ENCODE results near the gene CEP112. TPM values are rescaled to one million over a fixed set of nuclear protein-coding genes. Genes with fewer than 3 reads are reported as not detected.

The CEP112 gene
- total and polyA plus RNA-seq, 9 of the 15 experiments (the other 6 are each of a cell fraction or from before 2014, with no cell fraction given) = 0.84 TPM; not detected in 8

DNA sequence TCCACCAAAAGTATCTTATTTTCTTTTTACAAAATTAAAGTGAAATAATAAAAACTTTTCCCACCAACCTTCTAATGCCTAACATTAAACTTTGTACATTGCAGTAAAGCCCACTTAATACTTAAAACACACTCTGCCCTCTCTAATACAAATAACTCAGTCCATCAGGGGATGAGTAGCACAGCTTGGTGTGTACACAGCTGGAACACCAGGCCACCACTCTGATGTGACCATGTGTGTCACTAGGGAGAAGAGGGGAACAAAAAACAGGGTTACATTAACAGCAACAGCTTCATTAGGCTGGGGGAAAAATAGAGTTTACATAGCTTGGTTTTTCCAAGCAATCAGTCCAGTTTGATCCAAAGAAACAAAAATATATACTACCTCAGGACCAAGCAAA lies 295.0 kb downstream of the CEP112 start (continued):
- TF ChIP-seq, protein P1, sequence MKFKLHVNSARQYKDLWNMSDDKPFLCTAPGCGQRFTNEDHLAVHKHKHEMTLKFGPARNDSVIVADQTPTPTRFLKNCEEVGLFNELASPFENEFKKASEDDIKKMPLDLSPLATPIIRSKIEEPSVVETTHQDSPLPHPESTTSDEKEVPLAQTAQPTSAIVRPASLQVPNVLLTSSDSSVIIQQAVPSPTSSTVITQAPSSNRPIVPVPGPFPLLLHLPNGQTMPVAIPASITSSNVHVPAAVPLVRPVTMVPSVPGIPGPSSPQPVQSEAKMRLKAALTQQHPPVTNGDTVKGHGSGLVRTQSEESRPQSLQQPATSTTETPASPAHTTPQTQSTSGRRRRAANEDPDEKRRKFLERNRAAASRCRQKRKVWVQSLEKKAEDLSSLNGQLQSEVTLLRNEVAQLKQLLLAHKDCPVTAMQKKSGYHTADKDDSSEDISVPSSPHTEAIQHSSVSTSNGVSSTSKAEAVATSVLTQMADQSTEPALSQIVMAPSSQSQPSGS (CRISPR knock-in tag; IDR thresholded peaks at IDR 0.05) = no peak
- TF ChIP-seq ZNF699 (CRISPR knock-in tag; IDR thresholded peaks at IDR 0.05; ENCODE audit: insufficient replicate concordance) (no peak), PTBP1 (IDR thresholded peaks at IDR 0.05; ENCODE audit: low read depth, low read length) (no peak), KDM2B (CRISPR knock-in tag; IDR thresholded peaks at IDR 0.05) (no peak)
- TF ChIP-seq, protein P2, sequence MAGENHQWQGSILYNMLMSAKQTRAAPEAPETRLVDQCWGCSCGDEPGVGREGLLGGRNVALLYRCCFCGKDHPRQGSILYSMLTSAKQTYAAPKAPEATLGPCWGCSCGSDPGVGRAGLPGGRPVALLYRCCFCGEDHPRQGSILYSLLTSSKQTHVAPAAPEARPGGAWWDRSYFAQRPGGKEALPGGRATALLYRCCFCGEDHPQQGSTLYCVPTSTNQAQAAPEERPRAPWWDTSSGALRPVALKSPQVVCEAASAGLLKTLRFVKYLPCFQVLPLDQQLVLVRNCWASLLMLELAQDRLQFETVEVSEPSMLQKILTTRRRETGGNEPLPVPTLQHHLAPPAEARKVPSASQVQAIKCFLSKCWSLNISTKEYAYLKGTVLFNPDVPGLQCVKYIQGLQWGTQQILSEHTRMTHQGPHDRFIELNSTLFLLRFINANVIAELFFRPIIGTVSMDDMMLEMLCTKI (IDR thresholded peaks at IDR 0.05; ENCODE audit: partially characterized antibody) = no peak

DNA sequence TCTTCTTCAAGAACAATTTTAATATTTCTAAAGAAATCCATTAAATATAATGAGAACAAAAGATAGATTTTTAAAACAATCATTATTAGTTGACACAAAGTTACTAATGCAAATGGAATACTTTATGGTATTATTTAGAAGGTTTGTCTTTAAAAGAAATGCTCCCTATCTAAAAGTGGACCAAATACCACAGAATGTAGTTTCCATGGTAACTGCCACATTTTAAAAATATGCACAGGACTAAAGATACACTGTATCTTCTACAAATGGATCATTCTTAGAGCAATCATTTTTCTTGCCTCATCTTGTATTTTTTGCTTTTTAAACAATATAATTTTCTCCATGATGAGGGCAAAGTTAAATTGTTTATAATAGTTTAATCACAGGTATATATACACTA lies 296.0 kb downstream of the CEP112 start:
- TF ChIP-seq, protein P3, sequence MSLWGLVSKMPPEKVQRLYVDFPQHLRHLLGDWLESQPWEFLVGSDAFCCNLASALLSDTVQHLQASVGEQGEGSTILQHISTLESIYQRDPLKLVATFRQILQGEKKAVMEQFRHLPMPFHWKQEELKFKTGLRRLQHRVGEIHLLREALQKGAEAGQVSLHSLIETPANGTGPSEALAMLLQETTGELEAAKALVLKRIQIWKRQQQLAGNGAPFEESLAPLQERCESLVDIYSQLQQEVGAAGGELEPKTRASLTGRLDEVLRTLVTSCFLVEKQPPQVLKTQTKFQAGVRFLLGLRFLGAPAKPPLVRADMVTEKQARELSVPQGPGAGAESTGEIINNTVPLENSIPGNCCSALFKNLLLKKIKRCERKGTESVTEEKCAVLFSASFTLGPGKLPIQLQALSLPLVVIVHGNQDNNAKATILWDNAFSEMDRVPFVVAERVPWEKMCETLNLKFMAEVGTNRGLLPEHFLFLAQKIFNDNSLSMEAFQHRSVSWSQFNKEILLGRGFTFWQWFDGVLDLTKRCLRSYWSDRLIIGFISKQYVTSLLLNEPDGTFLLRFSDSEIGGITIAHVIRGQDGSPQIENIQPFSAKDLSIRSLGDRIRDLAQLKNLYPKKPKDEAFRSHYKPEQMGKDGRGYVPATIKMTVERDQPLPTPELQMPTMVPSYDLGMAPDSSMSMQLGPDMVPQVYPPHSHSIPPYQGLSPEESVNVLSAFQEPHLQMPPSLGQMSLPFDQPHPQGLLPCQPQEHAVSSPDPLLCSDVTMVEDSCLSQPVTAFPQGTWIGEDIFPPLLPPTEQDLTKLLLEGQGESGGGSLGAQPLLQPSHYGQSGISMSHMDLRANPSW (CRISPR knock-in tag; IDR thresholded peaks at IDR 0.05) = no peak
- no peak for TF ChIP-seq ZNF12 (CRISPR knock-in tag; IDR thresholded peaks at IDR 0.05)
- no peak for TF ChIP-seq ZNF263 (CRISPR knock-in tag; IDR thresholded peaks at IDR 0.05; ENCODE audit: borderline replicate concordance)
- TF ChIP-seq RFX1 (IDR thresholded peaks at IDR 0.05) = peak; percentile 58
- TF ChIP-seq, protein P4, sequence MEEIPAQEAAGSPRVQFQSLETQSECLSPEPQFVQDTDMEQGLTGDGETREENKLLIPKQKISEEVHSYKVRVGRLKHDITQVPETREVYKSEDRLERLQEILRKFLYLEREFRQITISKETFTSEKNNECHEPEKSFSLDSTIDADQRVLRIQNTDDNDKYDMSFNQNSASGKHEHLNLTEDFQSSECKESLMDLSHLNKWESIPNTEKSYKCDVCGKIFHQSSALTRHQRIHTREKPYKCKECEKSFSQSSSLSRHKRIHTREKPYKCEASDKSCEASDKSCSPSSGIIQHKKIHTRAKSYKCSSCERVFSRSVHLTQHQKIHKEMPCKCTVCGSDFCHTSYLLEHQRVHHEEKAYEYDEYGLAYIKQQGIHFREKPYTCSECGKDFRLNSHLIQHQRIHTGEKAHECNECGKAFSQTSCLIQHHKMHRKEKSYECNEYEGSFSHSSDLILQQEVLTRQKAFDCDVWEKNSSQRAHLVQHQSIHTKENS (CRISPR knock-in tag; IDR thresholded peaks at IDR 0.05) = no peak
- Histone ChIP-seq H3K36me3 (ENCODE audit: control insufficient read depth, insufficient read depth, low read length) (no peaks in the 10 kb centered on the region), H3K27ac (ENCODE audit: extremely low read depth, low read depth, low read length) (no peak overlapping the region), H3K79me2 (ENCODE audit: control insufficient read depth, insufficient read depth, low read length) (no peaks in the 10 kb centered on the region), H3K9me3 (replicated peaks; ENCODE audit: control insufficient read depth, insufficient read depth, low read depth, low read length) (no peaks in the 10 kb centered on the region), H2AFZ (ENCODE audit: low read depth, low read length) (no peak overlapping the region), H3K9me1 (ENCODE audit: control insufficient read depth, insufficient read depth, low read length) (no peaks in the 10 kb centered on the region), H3K27me3 (ENCODE audit: control insufficient read depth in 2 of 2, insufficient read depth in 2 of 2, low read length in 2 of 2) (no peaks in the 10 kb centered on the region), H4K20me1 (replicated peaks; ENCODE audit: control insufficient read depth, insufficient read depth, low read length) (no peaks in the 10 kb centered on the region), H3K9ac (ENCODE audit: insufficient read depth in 1 of 2, low read depth in 2 of 2, low read length in 2 of 2) (no peak overlapping the region), H3K4me3 (no peak overlapping the region), H3K4me1 (replicated peaks in 1 of 2; ENCODE audit: control insufficient read depth in 2 of 2, insufficient read depth in 2 of 2, low read length in 2 of 2) (no peaks in the 10 kb centered on the region), H3K4me2 (ENCODE audit: insufficient read depth, low read length) (no peak overlapping the region)
- DNase-seq (ENCODE audit: extremely low read depth in 1 of 4, low spot score in 3 of 4) (no peak), ATAC-seq (no peak), FAIRE-seq (no peak)
- no TSS peak for BruUV-seq (replicated peaks)
- ChIA-PET POLR2A (no interaction called here), CTCF (ENCODE audit: low intra/inter-chr PET ratio) (no interaction called here)
- in situ Hi-C loops (cut with MboI) (no loop called here), intact Hi-C loops (cut with micrococcal nuclease) (loop anchor here (1.0 kb wide), 1 partner anchor 21 kb away; no protein-coding TSS in a partner anchor)
